Left ventricle myocardium inferior (tissue), 1 donor: ENCODE measurements around the gene ARRDC5. TPM values are rescaled to one million over a fixed set of nuclear protein-coding genes. Genes with fewer than 3 reads are reported as not detected.
A peak's percentile ranks its signal among the peaks of the same experiment; 100 is the strongest.

Experiments
- DNase-seq: peaks from one replicate; pipeline ENCODE4 v3.0.0-alpha.2; 2020
- H3K27ac ChIP-seq: fragments of 200-600 bp; replicated peaks from 2 replicates; pipeline ENCODE4 v1.8.0; 2021
- H3K27me3 ChIP-seq: fragments of 200-600 bp; 2 replicates; pipeline ENCODE4 v1.8.0; 2021; ENCODE audit warnings: low read depth
- H3K36me3 ChIP-seq: fragments of 200-600 bp; 2 replicates; pipeline ENCODE4 v1.8.0; 2021
- H3K4me1 ChIP-seq: fragments of 200-600 bp; 2 replicates; pipeline ENCODE4 v1.8.0; 2021
- H3K4me3 ChIP-seq: fragments of 200-600 bp; 2 replicates; pipeline ENCODE4 v1.8.0; 2021; ENCODE audit warnings: mild to moderate bottlenecking, moderate library complexity
- H3K9me3 ChIP-seq: fragments of 200-600 bp; replicated peaks from 2 replicates; pipeline ENCODE4 v1.8.0; 2021
- CTCF ChIP-seq: fragments of 200-600 bp; IDR thresholded peaks from 2 replicates; pipeline ENCODE4 v1.8.0; 2021; ENCODE audit warnings: antibody characterized with exemption, mild to moderate bottlenecking, borderline replicate concordance
- intact Hi-C: fragments of 100-400 bp; cut with micrococcal nuclease; formaldehyde crosslinking; loops from one replicate; pipeline ENCODE4 v1.11.0; 2022
- total RNA-seq: library from RNA; stranded (reverse); fragmentation: NEBNext Ultra II Directional; extraction: Animal tissue kit (Norgen Biotek cat#: 25700); gene quantifications from one replicate; pipeline ENCODE4 v1.2.1, GENCODE V29; 2021
- donor health status: DM: no; HTN: yes; CAD: no; lungs with severe emphysema.

The ARRDC5 gene
- total RNA-seq, 1 donor from 2014 or later, result not detected

- DNase-seq, result no peak
- no peaks in the 10 kb centered on the region for H3K27me3 ChIP-seq
- no peaks in the 10 kb centered on the region for H3K9me3 ChIP-seq
- no peaks in the 10 kb centered on the region for H3K4me1 ChIP-seq
- H3K4me3 ChIP-seq, result no peak overlapping the region
- H3K27ac ChIP-seq, result no peak overlapping the region
- TF ChIP-seq CTCF, result no peak
- intact Hi-C loops, result no loop called here
- no peaks in the 10 kb centered on the region for H3K36me3 ChIP-seq
Measured at GRCh38 chr19:4922530-4923275, 20.0 kb upstream of the ARRDC5 start.

DNA sequence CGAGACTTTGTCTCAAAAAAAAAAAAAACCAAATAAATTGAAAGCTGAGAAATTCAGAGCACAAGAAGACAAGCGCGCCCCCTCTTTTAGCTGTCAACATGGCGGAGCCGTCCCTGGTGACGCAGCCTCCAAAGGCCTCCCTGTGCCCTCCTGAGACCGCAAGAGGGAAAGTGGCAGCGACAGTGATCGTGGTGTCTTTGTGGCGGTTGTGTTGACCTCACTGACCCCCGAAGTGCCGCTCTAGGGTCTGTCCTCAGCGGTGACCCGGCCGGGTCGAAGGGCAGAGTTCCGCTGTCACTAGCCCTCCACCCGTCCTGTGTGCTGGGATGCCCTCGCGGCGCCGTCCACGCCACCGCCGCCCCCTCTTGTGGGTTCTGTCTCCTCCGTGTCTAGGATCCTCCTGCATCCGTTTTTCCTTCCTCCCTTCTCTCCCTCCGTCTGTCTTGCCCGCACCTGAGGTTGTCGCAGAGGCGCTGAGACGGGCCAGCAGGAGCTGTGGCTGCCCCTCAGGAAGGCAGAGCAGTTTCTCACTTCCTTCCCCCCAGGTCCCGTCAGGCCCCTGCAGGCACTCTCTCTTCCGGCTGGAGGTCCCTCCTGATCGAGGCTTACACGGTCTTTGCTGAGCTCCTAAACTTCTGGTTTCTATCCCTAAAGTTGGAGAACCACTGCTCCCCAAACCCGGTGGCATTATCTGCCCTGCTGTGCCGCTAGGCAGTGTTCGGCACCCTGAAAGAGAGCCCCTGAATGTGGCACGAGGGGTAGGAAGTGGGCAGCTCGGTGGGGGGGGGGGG is 13.8 kb upstream of the ARRDC5 start:
- Histone ChIP-seq H3K27ac (no peak overlapping the region), H3K4me1 (peaks cover 8% of the 10 kb centered on the region)
- no peak for DNase-seq

GRCh38 chr19:4914736-4915501 is 12.2 kb upstream of the ARRDC5 start:
- Histone ChIP-seq H3K27me3 (no peaks in the 10 kb centered on the region), H3K4me1 (peaks cover 21% of the 10 kb centered on the region), H3K27ac (no peak overlapping the region), H3K9me3 (no peaks in the 10 kb centered on the region), H3K4me3 (no peak overlapping the region), H3K36me3 (no peaks in the 10 kb centered on the region)
- intact Hi-C loops, result loop anchor here (5.0 kb wide), 1 partner anchor 108 kb away; no protein-coding TSS in a partner anchor
- no peak for DNase-seq
- no peak for TF ChIP-seq CTCF

More for the DNA sequence above, 13.8 kb upstream of the ARRDC5 start:
- intact Hi-C loops, result no loop called here
- no peaks in the 10 kb centered on the region for H3K36me3 ChIP-seq
- peak overlapping the region; percentile 37 for H3K4me3 ChIP-seq
- H3K27me3 ChIP-seq, result no peaks in the 10 kb centered on the region
- TF ChIP-seq CTCF, result no peak
- no peaks in the 10 kb centered on the region for H3K9me3 ChIP-seq

GRCh38 chr19:4913996-4914735 is 11.5 kb upstream of the ARRDC5 start:
- Histone ChIP-seq H3K9me3 (no peaks in the 10 kb centered on the region), H3K27ac (no peak overlapping the region), H3K4me1 (peaks cover 27% of the 10 kb centered on the region), H3K27me3 (peaks cover 5% of the 10 kb centered on the region), H3K36me3 (no peaks in the 10 kb centered on the region), H3K4me3 (no peak overlapping the region)
- no peak for TF ChIP-seq CTCF
- intact Hi-C loops, result loop anchor here (5.0 kb wide), 1 partner anchor 107 kb away; no protein-coding TSS in a partner anchor
- DNase-seq, result no peak
